Lung microvascular endothelial cell (primary cell): ENCODE measurements around the gene PTCD2. TPM values are rescaled to one million over a fixed set of nuclear protein-coding genes. Genes with fewer than 3 reads are reported as not detected.
A peak's percentile ranks its signal among the peaks of the same experiment; 100 is the strongest.
"Not testable (repeated sequence)": the region's sequence is repeated elsewhere in the genome, so short reads cannot be mapped to it uniquely, and the experiment has no call there.

Source experiments
- DNase-seq, 2 donors: peaks; one replicate each; pipeline versions ENCODE4 v3.0.0 to v3.0.0-alpha.2; 2010; ENCODE audit warnings: low read depth in 2 of 2
- total RNA-seq: library from RNA; depleted of rRNA; stranded (reverse); fragments of >200 nt; gene quantifications from 2 replicates; pipeline ENCODE4 v1.2.1, GENCODE V29; 2014

The PTCD2 gene
- total RNA-seq, 1 donor from 2014 or later, result 2.2 TPM

- DNase-seq, result no peak
Observed at GRCh38 chr5:72379936-72380335, 59.8 kb downstream of the PTCD2 start.

- no peak for DNase-seq
Observed at GRCh38 chr5:72380492-72381274, 60.5 kb downstream of the PTCD2 start.

GRCh38 chr5:72383280-72383679, 63.1 kb downstream of the PTCD2 start:
- peak in 1 of 2 donors; percentile 44 for DNase-seq

DNA sequence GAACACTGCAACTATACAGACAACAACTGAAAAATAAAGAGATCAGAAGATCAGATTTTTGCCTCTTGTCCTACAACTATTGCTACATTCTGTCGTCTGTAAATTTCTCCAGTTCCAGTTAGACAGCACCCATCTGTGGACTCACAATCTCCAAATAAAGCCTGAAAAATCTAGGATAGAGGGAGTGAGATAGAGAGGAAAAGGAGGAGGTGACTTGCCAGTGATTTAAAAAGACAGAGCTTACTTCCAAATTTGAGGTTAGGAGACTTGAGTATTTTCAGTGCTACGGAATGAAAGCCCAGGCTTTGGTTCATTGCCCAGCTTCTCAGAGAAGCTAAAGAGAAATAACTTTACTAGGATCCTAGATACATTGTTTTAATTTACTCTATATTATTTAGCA, 63.6 kb downstream of the PTCD2 start:
- DNase-seq, result no peak

DNA sequence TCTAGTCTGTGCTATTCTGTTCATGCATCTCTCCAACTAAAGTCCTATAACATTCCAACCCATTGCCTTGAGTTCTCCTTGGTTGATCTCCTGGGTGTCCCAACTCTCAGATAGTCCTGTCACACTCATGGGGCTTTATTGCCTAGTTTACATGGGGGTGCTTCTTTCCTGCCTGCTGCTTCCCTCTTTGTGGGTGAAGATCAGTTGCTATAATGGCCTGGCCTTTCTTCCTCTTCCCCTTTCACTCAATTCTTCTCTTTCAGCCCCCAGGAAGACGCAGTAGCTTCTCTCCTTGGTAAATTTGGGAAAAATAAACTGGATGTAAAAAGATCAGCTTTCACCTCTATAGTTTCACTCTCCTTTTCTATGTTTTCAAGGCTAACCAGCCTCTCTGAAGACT, 66.5 kb downstream of the PTCD2 start:
- DNase-seq, result no peak

GRCh38 chr5:72387985-72388384, 67.8 kb downstream of the PTCD2 start:
- peak; percentile 90 to 94 for DNase-seq

DNA sequence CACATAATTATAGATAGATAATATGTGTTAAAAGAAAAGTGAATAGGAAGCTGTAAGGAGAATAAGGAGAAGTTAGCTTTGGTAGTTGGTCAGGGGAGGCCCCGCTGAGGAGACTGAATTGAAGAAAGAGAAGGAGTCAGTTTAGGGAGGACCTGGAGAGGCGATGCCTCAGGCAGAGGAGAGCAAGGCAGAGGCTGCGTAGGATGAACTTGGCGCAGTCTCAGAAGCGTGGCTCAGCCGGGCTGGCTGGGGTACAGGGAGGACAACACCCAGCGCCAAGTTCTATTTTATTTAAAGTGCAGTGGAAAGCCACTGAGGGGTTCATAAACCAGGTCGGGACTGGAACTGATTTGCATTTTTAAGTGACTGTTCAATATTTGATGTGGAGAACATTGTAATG, 68.5 kb downstream of the PTCD2 start:
- no peak for DNase-seq

GRCh38 chr5:72390836-72391235, 70.7 kb downstream of the PTCD2 start:
- DNase-seq, result no peak

- DNase-seq, result no peak
Observed at GRCh38 chr5:72392326-72392733, 72.2 kb downstream of the PTCD2 start.

- no peak for DNase-seq
Observed at GRCh38 chr5:72393052-72393451, 72.9 kb downstream of the PTCD2 start.

DNA sequence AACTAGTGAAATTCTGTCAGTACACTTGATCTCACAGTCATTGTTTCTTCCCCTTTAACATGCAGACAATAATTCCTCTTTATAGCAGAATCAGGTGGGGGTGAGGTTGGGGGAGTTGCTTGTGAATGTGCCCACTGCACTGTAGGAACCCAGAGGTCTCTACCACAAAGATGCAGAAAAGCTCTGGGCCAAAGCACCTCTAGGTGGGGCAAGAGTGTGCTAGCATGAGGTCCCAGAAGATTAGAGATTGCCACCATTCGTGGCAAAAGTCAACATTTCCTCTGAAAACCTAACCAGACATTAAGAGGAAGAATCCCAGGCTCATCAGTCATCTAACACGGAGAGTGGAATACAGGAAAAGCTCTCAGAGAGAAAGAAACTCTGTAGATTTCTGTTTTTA, 74.5 kb downstream of the PTCD2 start:
- peak; percentile 60 to 66 for DNase-seq

DNA sequence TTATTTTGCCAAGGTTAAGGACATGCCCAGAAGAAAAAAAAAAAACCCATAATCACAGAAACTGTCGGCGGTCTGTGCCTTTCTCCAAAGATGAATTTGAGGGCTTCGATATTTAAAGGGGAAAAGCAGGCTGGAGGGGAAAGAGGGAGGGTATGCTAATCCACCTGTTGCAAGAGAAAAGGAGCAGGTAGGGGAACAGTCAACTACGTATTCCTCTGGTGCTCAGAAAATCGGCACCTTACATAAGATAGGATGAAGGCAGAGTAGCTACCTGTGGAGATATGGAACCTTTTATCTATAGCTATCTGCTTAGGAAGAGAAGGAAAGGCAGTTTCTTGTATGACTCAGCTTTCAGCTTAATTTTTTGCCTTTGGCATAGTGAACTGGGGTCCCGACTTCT, 77.7 kb downstream of the PTCD2 start:
- no peak for DNase-seq

DNA sequence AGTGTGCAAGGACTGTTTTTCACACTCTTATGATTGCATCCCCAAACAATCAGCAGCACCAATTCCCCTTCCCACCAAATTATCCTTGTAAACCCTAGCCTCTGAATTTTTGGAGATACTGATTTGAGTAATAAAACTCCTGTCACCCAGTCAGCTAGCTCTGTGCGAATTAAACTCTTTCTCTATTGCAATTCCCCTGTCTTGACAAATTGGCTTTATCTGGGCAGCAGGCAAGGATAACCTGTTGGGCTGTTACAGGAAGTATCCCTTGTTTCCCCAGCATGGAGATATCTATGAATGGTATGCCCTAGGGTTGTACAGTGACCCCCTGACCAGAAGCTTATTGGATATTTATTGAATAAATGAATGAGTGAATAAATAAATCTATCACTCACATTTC, 80.8 kb downstream of the PTCD2 start:
- DNase-seq, result no peak

DNA sequence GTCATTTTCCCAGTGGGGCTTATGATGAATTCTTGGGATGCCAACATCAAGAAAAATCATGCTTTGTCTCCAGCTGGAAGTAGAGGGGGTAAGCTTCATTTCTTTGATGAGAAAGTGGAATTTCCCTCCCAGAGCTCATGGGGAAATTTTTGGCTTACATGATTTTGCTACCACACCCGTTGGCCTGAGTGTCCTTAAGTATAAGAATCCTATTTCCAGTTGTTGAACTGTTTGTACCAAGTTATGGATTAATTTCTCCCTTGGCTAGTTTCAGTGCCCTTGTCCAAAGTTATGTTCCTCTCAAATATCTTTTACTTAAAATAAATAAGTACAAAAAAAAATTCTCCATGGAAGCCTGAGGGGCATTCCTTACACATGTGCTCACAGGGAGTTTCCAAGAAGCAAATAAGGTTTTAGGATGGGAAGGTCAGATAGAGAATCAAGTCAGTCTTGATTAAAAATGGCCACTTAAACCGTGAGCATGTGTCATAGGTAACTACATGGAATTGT, 82.3 kb downstream of the PTCD2 start:
- peak in 1 of 2 donors; percentile 81 for DNase-seq

- peak; percentile 86 to 98 for DNase-seq
Observed at GRCh38 chr5:72402959-72403628, 82.9 kb downstream of the PTCD2 start.

DNA sequence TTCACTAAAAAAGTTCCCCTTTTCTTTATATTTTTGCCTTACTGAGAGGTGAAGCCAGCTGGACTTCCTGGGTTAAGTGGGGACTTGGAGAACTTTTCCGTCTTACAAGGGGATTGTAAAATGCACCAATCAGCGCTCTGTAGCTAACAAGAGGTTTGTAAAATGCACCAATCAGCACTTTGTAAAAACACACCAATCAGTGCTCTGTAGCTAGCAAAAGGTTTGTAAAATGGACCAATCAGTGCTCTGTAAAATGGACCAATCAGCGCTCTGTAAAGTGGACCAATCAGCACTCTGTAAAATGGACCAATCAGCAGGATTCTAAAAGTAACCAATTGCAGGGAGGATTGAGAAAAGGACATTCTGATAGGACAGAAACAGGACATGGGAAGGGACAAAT, 84.6 kb downstream of the PTCD2 start:
- DNase-seq, result not testable (repeated sequence)

- no peak for DNase-seq
Observed at GRCh38 chr5:72407078-72407477, 86.9 kb downstream of the PTCD2 start.

GRCh38 chr5:72407541-72407940, 87.4 kb downstream of the PTCD2 start:
- peak in 1 of 2 donors; percentile 31 for DNase-seq

DNA sequence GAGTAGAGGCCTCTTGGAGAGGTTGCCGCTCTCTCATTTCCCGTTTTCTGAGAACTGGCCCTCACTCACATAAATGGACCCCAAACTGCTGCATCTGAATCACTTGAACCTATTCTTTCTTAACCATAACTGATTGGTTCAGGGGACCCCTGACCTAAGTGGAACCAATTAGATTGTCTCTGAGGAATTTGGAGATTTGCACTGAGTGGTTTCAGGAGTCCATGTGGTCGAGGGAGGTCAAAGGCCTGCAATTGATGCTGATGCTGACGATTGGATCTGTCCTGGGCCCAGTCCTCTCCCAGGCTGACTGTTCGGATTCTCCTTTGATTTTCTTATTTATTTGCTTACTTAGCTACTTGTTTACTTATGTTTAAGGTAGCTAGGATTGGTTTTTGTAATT, 88.0 kb downstream of the PTCD2 start:
- DNase-seq, result no peak

GRCh38 chr5:72408603-72409002, 88.4 kb downstream of the PTCD2 start:
- no peak for DNase-seq

DNA sequence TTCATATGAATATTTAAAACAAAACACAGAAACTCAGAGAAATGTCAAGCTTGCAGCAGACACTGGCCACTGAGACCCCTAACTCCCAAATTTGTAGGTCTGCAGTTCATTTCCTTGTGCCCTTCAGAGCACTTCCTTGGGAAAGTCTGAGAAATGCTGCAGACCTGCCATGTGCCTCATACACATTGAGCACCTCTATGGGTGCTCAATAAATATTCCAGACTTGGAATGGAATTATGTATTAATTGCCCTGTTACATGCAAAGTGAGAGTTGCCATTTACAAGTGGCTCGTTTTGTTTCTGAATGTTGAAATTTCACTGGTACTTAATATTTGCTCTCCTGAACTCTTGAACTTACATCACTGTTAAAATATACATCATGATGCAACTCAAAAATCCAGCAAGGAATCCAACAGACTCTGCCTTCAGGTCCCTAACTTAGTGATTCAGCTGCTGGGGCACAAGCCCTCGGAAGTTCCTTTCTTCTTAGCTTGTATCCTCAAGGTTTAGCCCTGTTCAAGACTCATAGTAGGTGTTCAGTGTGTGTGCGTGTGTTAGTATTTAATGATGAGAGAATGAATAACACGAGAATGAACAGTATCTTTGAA, 90.6 kb downstream of the PTCD2 start:
- peak in 1 of 2 donors; percentile 13 for DNase-seq

GRCh38 chr5:72412283-72413055, 92.3 kb downstream of the PTCD2 start:
- peak in 1 of 2 donors; percentile 23 for DNase-seq
